OCI-LY7 (cell line): ENCODE data around the gene CNTRL. TPM values are rescaled to one million over a fixed set of nuclear protein-coding genes. Genes with fewer than 3 reads are reported as not detected.

Experiments
- Bru-seq: library from RNA; stranded (reverse); fragments of 400-500 nt; gene quantifications from one replicate; lab custom pipeline; 2021; lab: Mats Ljungman, UMichigan
- BruChase-seq, 2 experiments: library from RNA; stranded (reverse); fragments of 400-500 nt; gene quantifications; one replicate each; lab custom pipeline; 2021; lab: Mats Ljungman, UMichigan
- BruUV-seq: library from RNA; stranded (reverse); fragments of 400-500 nt; replicated peaks from 2 replicates; lab custom pipeline; 2021; lab: Mats Ljungman, UMichigan
- CTCF ChIA-PET: fragments of 300-600 bp; sonication (Branson Sonifier 250); formaldehyde crosslinking; loops from one replicate; lab custom pipeline; 2022; ENCODE audit warnings: antibody characterized with exemption; ENCODE audit not compliant: unreplicated experiment; lab: Charles Lee
- POLR2A ChIA-PET: fragments of 300-600 bp; sonication (Branson Sonifier 250); formaldehyde crosslinking; loops from one replicate; lab custom pipeline; 2022; ENCODE audit warnings: antibody characterized with exemption; lab: Charles Lee
- DNase-seq: peaks from one replicate; pipeline ENCODE4 v3.0.0-alpha.2; 2015; ENCODE audit warnings: low spot score
- H2AFZ ChIP-seq: fragments of 200-600 bp; sonication (generic), shearing (Covaris generic); 2 replicates; pipeline ENCODE4 v1.6.1; 2014; ENCODE audit warnings: mild to moderate bottlenecking, antibody characterized with exemption, low read length, moderate library complexity
- H3K27ac ChIP-seq: fragments of 200-600 bp; sonication (generic); 2 replicates; pipeline ENCODE4 v1.5.1; 2014; ENCODE audit warnings: mixed run types, low read depth, mild to moderate bottlenecking, moderate library complexity, low read length, inconsistent platforms; ENCODE audit not compliant: poor library complexity, severe bottlenecking
- H3K36me3 ChIP-seq: fragments of 200-600 bp; sonication (generic); 2 replicates; pipeline ENCODE4 v1.6.1; 2014; ENCODE audit warnings: mild to moderate bottlenecking, antibody characterized with exemption, low read length, moderate library complexity, mixed read lengths; ENCODE audit not compliant: insufficient read depth
- H3K4me1 ChIP-seq: fragments of 200-600 bp; sonication (generic); 2 replicates; pipeline ENCODE4 v1.5.1; 2014; ENCODE audit warnings: mild to moderate bottlenecking, low read length; ENCODE audit not compliant: insufficient read depth, poor library complexity, severe bottlenecking
- H3K4me2 ChIP-seq: fragments of 200-600 bp; sonication (generic); 2 replicates; pipeline ENCODE4 v1.6.1; 2014; ENCODE audit warnings: mild to moderate bottlenecking, low read length
- H3K4me3 ChIP-seq: fragments of 200-600 bp; sonication (generic); 2 replicates; pipeline ENCODE4 v1.5.1; 2014; ENCODE audit warnings: mild to moderate bottlenecking, low read depth, low read length; ENCODE audit not compliant: poor library complexity, severe bottlenecking
- H3K79me2 ChIP-seq: fragments of 200-600 bp; sonication (generic); 2 replicates; pipeline ENCODE4 v1.6.1; 2016; ENCODE audit warnings: low read depth, mild to moderate bottlenecking, low read length, moderate library complexity, mixed read lengths; ENCODE audit not compliant: insufficient read depth
- H3K9me2 ChIP-seq: fragments of 200-600 bp; sonication (generic); 2 replicates; pipeline ENCODE4 v1.6.1; 2016; ENCODE audit warnings: mild to moderate bottlenecking, low read length, mixed read lengths; ENCODE audit not compliant: insufficient read depth
- H3K9me3 ChIP-seq: fragments of 200-600 bp; sonication (generic); 2 replicates; pipeline ENCODE4 v1.6.1; 2014; ENCODE audit warnings: mild to moderate bottlenecking, mixed run types, low read length, mixed read lengths
- H4K20me1 ChIP-seq: fragments of 200-600 bp; sonication (generic); 2 replicates; pipeline ENCODE4 v1.6.1; 2014; ENCODE audit warnings: mild to moderate bottlenecking, antibody characterized with exemption, low read length, moderate library complexity, mixed read lengths; ENCODE audit not compliant: insufficient read depth
- CTCF ChIP-seq: fragments of 200-600 bp; sonication (generic); conservative IDR thresholded peaks from 2 replicates; pipeline ENCODE4 v1.5.1; 2014; ENCODE audit warnings: mild to moderate bottlenecking, antibody characterized with exemption, low read length, moderate library complexity, mixed read lengths
- EZH2phosphoT487 ChIP-seq: fragments of 200-600 bp; sonication (generic); IDR thresholded peaks from 2 replicates; pipeline ENCODE4 v1.6.1; 2018; ENCODE audit warnings: low read depth, borderline replicate concordance, mild to moderate bottlenecking, mixed run types, antibody characterized with exemption, low read length, moderate library complexity, mixed read lengths
- intact Hi-C: fragments of 100-400 bp; cut with micrococcal nuclease; formaldehyde crosslinking; loops from one replicate; pipeline ENCODE4 v1.10.0; 2022; ENCODE audit not compliant: unreplicated experiment
- long read RNA-seq: library from polyadenylated mRNA; stranded (forward); transcript quantifications from one replicate; pipeline ENCODE4 v2.0.0, GENCODE V29; 2022
- total RNA-seq, 2 experiments: library from RNA; depleted of rRNA in 1 of 2; stranded (reverse); fragments of >200 nt in 1 of 2; shearing (Covaris generic) in 1 of 2; gene quantifications; 2 replicates each; pipeline ENCODE4 v1.2.3, GENCODE V29; 2014 to 2022

Gene CNTRL
- total RNA-seq (2014; rRNA removed; shearing (Covaris generic)) (81.4 and 94.9 TPM in 2 replicates), total RNA-seq (2022) (113 and 138 TPM in 2 replicates), Bru-seq, nascent RNA (percentile 96 among the genes with signal in this experiment), BruChase-seq, experiment 1, labeled RNA remaining after a 6-hour chase (percentile 92 among the genes with signal in this experiment), BruChase-seq, experiment 2, labeled RNA remaining after a 2-hour chase (percentile 94 among the genes with signal in this experiment)
- long read RNA-seq, full-length matches to known transcripts: 14 of 122 reads
- long read RNA-seq, partial matches to known transcripts: 23 of 122 reads
- long read RNA-seq, other reads (novel, unspliced or antisense): 85 of 122 reads

DNA sequence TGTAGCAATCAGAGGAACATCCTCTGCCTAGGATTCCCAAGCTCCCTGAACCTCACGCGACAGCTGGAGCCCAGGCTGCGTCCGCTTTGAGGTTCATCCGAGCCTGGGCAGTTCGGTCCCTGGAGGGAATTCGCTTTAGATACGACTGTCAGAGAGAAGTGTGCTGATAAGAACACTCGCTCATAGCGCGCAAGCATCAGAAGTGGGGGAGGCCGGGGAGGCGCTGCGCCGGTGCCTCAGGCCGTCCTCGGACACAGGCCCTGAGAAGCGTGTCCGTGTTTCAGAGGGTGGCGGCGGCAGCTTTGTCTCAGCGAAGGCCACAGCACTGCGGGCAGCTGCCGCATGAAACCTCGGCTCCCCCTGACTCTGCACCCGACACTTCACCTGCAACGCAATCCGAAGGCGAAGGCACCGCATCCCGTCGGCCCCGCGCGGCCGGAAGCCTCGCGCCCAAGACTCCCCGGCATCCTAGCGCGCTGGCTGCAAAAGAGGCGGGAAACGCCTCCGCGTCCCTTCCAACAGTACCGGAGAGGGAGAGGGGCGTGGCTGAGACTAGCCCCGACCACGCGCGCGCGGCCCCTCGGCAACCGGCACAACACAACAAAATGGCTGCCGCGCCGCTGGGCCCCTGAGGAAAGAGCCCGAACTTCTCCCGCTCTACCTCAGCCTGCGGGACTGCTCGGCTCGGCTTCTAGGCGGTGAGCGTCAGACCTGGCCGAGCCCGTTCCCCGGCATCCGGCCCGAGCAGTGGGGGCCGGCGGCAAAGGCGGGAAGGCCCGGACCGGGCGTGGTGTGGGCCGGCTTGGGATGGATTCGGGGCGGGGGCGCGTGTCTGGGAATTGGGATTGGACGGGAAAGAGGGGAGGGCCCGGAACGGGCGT lies at the start of gene CNTRL:
TSS of gene CNTRL (plus strand) at position 586 of the 881 bp plus-strand sequence. CDS start 13,372 bp downstream, outside the sequence.
- BruUV-seq: TSS peak; percentile 91

DNA sequence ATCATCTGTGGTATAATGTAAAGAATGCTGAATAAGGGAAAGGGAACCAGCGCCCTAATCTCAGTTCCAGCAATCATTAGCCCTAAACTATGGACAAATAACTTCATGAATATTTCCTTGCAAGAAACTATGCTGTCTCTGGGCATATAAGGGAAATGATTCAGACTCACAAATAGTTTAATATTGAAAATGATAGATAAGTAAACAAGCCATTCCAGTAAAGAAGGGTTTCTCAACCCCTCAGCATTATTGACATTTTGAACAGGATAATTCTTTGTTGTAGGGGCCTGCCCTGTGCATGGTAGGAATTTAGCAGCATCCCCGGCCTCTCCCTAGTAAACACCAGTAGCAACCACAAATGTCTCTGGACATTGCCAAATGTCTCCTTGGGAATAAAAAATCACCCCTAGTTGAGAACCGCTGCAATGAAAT lies 48.5 kb upstream of the CNTRL start:
- H3K4me3 ChIP-seq: no peak overlapping the region
- ChIA-PET CTCF (no interaction called here), POLR2A (no interaction called here)
- no peaks in the 10 kb centered on the region for H4K20me1 ChIP-seq
- no peaks in the 10 kb centered on the region for H3K36me3 ChIP-seq
- no peaks in the 10 kb centered on the region for H3K4me1 ChIP-seq
- no peak overlapping the region for H2AFZ ChIP-seq
- intact Hi-C loops: no loop called here
- no peaks in the 10 kb centered on the region for H3K9me3 ChIP-seq
- no peak for TF ChIP-seq EZH2phosphoT487
- no peak for TF ChIP-seq CTCF
- no peak overlapping the region for H3K27ac ChIP-seq
- no peaks in the 10 kb centered on the region for H3K9me2 ChIP-seq
- no peaks in the 10 kb centered on the region for H3K79me2 ChIP-seq
- BruUV-seq: no TSS peak
- DNase-seq: no peak
- H3K4me2 ChIP-seq: no peak overlapping the region

More for the DNA sequence above, at the start of gene CNTRL:
- H3K79me2 ChIP-seq: peaks cover 57% of the 10 kb centered on the region
- H3K9me3 ChIP-seq: peaks cover 12% of the 10 kb centered on the region; the same call in 1 of the 2 replicates
- POLR2A ChIA-PET: interaction anchor here (0.8 to 1.7 kb wide), 3 partner anchors 16 to 145 kb away, joined by 3 read pairs; no protein-coding TSS in a partner anchor
- H3K4me2 ChIP-seq: peak within 1 kb of the TSS; percentile 84
- peak within 1 kb of the TSS; percentile 46; the same call in 1 of the 2 replicates for H2AFZ ChIP-seq
- intact Hi-C loops: loop anchor here (5.0 to 10.0 kb wide), 3 partner anchors 92 to 870 kb away; no protein-coding TSS in a partner anchor
- H3K4me1 ChIP-seq: peaks cover 60% of the 10 kb centered on the region
- TF ChIP-seq EZH2phosphoT487 (no peak), CTCF (no peak)
- peak within 1 kb of the TSS; percentile 99 for H3K27ac ChIP-seq
- peaks cover 31% of the 10 kb centered on the region for H3K36me3 ChIP-seq
- H3K4me3 ChIP-seq: peak within 1 kb of the TSS; percentile 85
- H3K9me2 ChIP-seq: no peaks in the 10 kb centered on the region
- no peaks in the 10 kb centered on the region; the same call in 1 of the 2 replicates for H4K20me1 ChIP-seq
- DNase-seq: peak; percentile 92
- CTCF ChIA-PET: no interaction called here
